ENCODE measurements around the gene DDX10.

Gene DDX10

GRCh38 chr11:108852701-108853100 lies 187.8 kb downstream of the DDX10 start:
- Histone ChIP-seq H3K4me1 (ENCODE audit: control insufficient read depth in 1 of 2, insufficient read depth in 1 of 2, low read depth in 1 of 2, low read length in 1 of 2) (no peaks in the 10 kb centered on the region), H3K36me3 (no peaks in the 10 kb centered on the region), H3K27me3 (no peaks in the 10 kb centered on the region), H3K9me3 (no peaks in the 10 kb centered on the region), H3K4me3 (ENCODE audit: low read depth in 1 of 2, low read length in 1 of 2) (no peak overlapping the region), H3K27ac (no peak overlapping the region)
- no peak for TF ChIP-seq CTCF (IDR thresholded peaks at IDR 0.05)

GRCh38 chr11:108853151-108853550 lies 188.3 kb downstream of the DDX10 start:
- Histone ChIP-seq H3K4me1 (ENCODE audit: control insufficient read depth in 1 of 2, insufficient read depth in 1 of 2, low read depth in 1 of 2, low read length in 1 of 2) (no peaks in the 10 kb centered on the region), H3K27me3 (no peaks in the 10 kb centered on the region), H3K36me3 (no peaks in the 10 kb centered on the region), H3K4me3 (ENCODE audit: low read depth in 1 of 2, low read length in 1 of 2) (no peak overlapping the region), H3K9me3 (no peaks in the 10 kb centered on the region), H3K27ac (no peak overlapping the region)
- no peak for TF ChIP-seq CTCF (IDR thresholded peaks at IDR 0.05)

GRCh38 chr11:108853864-108854263 lies 189.0 kb downstream of the DDX10 start:
- no peak for TF ChIP-seq CTCF (IDR thresholded peaks at IDR 0.05)
- H3K4me3 ChIP-seq (ENCODE audit: low read depth in 1 of 2, low read length in 1 of 2): no peak overlapping the region
- H3K36me3 ChIP-seq: no peaks in the 10 kb centered on the region
- no peaks in the 10 kb centered on the region for H3K27me3 ChIP-seq
- no peaks in the 10 kb centered on the region for H3K4me1 ChIP-seq (ENCODE audit: control insufficient read depth in 1 of 2, insufficient read depth in 1 of 2, low read depth in 1 of 2, low read length in 1 of 2)
- H3K9me3 ChIP-seq: no peaks in the 10 kb centered on the region
- H3K27ac ChIP-seq: no peak overlapping the region

GRCh38 chr11:108854346-108854745 lies 189.5 kb downstream of the DDX10 start:
- Histone ChIP-seq H3K4me1 (ENCODE audit: control insufficient read depth in 1 of 2, insufficient read depth in 1 of 2, low read depth in 1 of 2, low read length in 1 of 2) (no peaks in the 10 kb centered on the region), H3K4me3 (ENCODE audit: low read depth in 1 of 2, low read length in 1 of 2) (no peak overlapping the region), H3K27me3 (no peaks in the 10 kb centered on the region), H3K27ac (no peak overlapping the region), H3K9me3 (no peaks in the 10 kb centered on the region), H3K36me3 (no peaks in the 10 kb centered on the region)
- TF ChIP-seq CTCF (IDR thresholded peaks at IDR 0.05): no peak

- Histone ChIP-seq H3K9me3 (no peaks in the 10 kb centered on the region), H3K4me1 (ENCODE audit: control insufficient read depth in 1 of 2, insufficient read depth in 1 of 2, low read depth in 1 of 2, low read length in 1 of 2) (no peaks in the 10 kb centered on the region), H3K27me3 (no peaks in the 10 kb centered on the region), H3K27ac (no peak overlapping the region), H3K36me3 (no peaks in the 10 kb centered on the region), H3K4me3 (ENCODE audit: low read depth in 1 of 2, low read length in 1 of 2) (no peak overlapping the region)
- TF ChIP-seq CTCF (IDR thresholded peaks at IDR 0.05): no peak
Measured at GRCh38 chr11:108857382-108857781, 192.5 kb downstream of the DDX10 start.

GRCh38 chr11:108858622-108859021 lies 193.8 kb downstream of the DDX10 start:
- H3K4me1 ChIP-seq (ENCODE audit: control insufficient read depth in 1 of 2, insufficient read depth in 1 of 2, low read depth in 1 of 2, low read length in 1 of 2): no peaks in the 10 kb centered on the region
- H3K9me3 ChIP-seq: no peaks in the 10 kb centered on the region
- H3K4me3 ChIP-seq (ENCODE audit: low read depth in 1 of 2, low read length in 1 of 2): no peak overlapping the region
- H3K36me3 ChIP-seq: no peaks in the 10 kb centered on the region
- no peak overlapping the region for H3K27ac ChIP-seq
- H3K27me3 ChIP-seq: no peaks in the 10 kb centered on the region
- no peak for TF ChIP-seq CTCF (IDR thresholded peaks at IDR 0.05)
